IPS-20b (cell line): ENCODE data around the gene PHYHIPL.
A peak's percentile ranks its signal among the peaks of the same experiment; 100 is the strongest.

Experiments
- H3K27ac ChIP-seq: one replicate; pipeline ENCODE4 v1.5.1; 2013; ENCODE audit warnings: low read length
- H3K27me3 ChIP-seq: 2 replicates; pipeline ENCODE4 v1.6.1; 2013; ENCODE audit warnings: mild to moderate bottlenecking, low read length, inconsistent platforms; ENCODE audit not compliant: insufficient read depth
- H3K36me3 ChIP-seq: 2 replicates; pipeline ENCODE4 v1.6.1; 2013; ENCODE audit warnings: low read depth, mild to moderate bottlenecking, inconsistent platforms, low read length, moderate library complexity; ENCODE audit not compliant: insufficient read depth
- H3K4me1 ChIP-seq: 2 replicates; pipeline ENCODE4 v1.6.1; 2013; ENCODE audit warnings: mild to moderate bottlenecking, control low read depth, inconsistent platforms, low read length, moderate library complexity; ENCODE audit not compliant: insufficient read depth
- H3K4me3 ChIP-seq: 2 replicates; pipeline ENCODE4 v1.5.1; 2013; ENCODE audit warnings: mild to moderate bottlenecking, low read length, inconsistent platforms
- H3K9ac ChIP-seq: 2 replicates; pipeline ENCODE4 v1.6.1; 2013; ENCODE audit warnings: low read depth, mild to moderate bottlenecking, inconsistent platforms, low read length, moderate library complexity
- H3K9me3 ChIP-seq: 2 replicates; pipeline ENCODE4 v1.6.1; 2013; ENCODE audit warnings: mild to moderate bottlenecking, low read depth, low read length, inconsistent platforms; ENCODE audit not compliant: insufficient read depth

The PHYHIPL gene

GRCh38 chr10:59176241-59177030 lies at the start of gene PHYHIPL:
TSS of gene PHYHIPL (plus strand) at chr10:59176643. CDS start at chr10:59176854, 211 bp downstream.
- Histone ChIP-seq H3K9me3 (no peaks in the 10 kb centered on the region), H3K4me1 (peaks cover 5% of the 10 kb centered on the region; the same call in 1 of the 2 replicates), H3K4me3 (peak within 1 kb of the TSS; percentile 73), H3K9ac (peak within 1 kb of the TSS; percentile 58), H3K27ac (no peak within 1 kb of the TSS), H3K36me3 (no peaks in the 10 kb centered on the region), H3K27me3 (peaks cover 64% of the 10 kb centered on the region)

- Histone ChIP-seq H3K9me3 (no peaks in the 10 kb centered on the region), H3K27ac (no peak overlapping the region), H3K4me3 (no peak overlapping the region), H3K4me1 (no peaks in the 10 kb centered on the region), H3K27me3 (no peaks in the 10 kb centered on the region), H3K9ac (no peak overlapping the region), H3K36me3 (no peaks in the 10 kb centered on the region)
Observed at GRCh38 chr10:59126991-59127390, 49.5 kb upstream of the PHYHIPL start.

- H3K27ac ChIP-seq = no peak overlapping the region
- H3K9ac ChIP-seq = no peak overlapping the region
- H3K27me3 ChIP-seq = no peaks in the 10 kb centered on the region
- H3K9me3 ChIP-seq = no peaks in the 10 kb centered on the region
- H3K36me3 ChIP-seq = no peaks in the 10 kb centered on the region
- H3K4me1 ChIP-seq = no peaks in the 10 kb centered on the region
- no peak overlapping the region for H3K4me3 ChIP-seq
Observed at GRCh38 chr10:59127991-59128390, 48.5 kb upstream of the PHYHIPL start.

- Histone ChIP-seq H3K9ac (no peak overlapping the region), H3K4me1 (no peaks in the 10 kb centered on the region), H3K36me3 (no peaks in the 10 kb centered on the region), H3K9me3 (no peaks in the 10 kb centered on the region), H3K27ac (no peak overlapping the region), H3K4me3 (no peak overlapping the region), H3K27me3 (no peaks in the 10 kb centered on the region)
Observed at GRCh38 chr10:59129867-59130266, 46.6 kb upstream of the PHYHIPL start.

- no peak overlapping the region for H3K27ac ChIP-seq
- no peaks in the 10 kb centered on the region for H3K9me3 ChIP-seq
- no peak overlapping the region for H3K4me3 ChIP-seq
- no peak overlapping the region for H3K9ac ChIP-seq
- H3K36me3 ChIP-seq = no peaks in the 10 kb centered on the region
- no peaks in the 10 kb centered on the region for H3K27me3 ChIP-seq
- H3K4me1 ChIP-seq = no peaks in the 10 kb centered on the region
Observed at GRCh38 chr10:59131666-59132065, 44.8 kb upstream of the PHYHIPL start.

- Histone ChIP-seq H3K9me3 (no peaks in the 10 kb centered on the region), H3K9ac (no peak overlapping the region), H3K4me1 (no peaks in the 10 kb centered on the region), H3K27ac (no peak overlapping the region), H3K36me3 (no peaks in the 10 kb centered on the region), H3K27me3 (no peaks in the 10 kb centered on the region), H3K4me3 (no peak overlapping the region)
Observed at GRCh38 chr10:59133841-59134593, 42.4 kb upstream of the PHYHIPL start.

GRCh38 chr10:59134785-59135184 lies 41.7 kb upstream of the PHYHIPL start:
- H3K9ac ChIP-seq = no peak overlapping the region
- no peak overlapping the region for H3K4me3 ChIP-seq
- no peaks in the 10 kb centered on the region for H3K4me1 ChIP-seq
- H3K9me3 ChIP-seq = no peaks in the 10 kb centered on the region
- H3K36me3 ChIP-seq = no peaks in the 10 kb centered on the region
- H3K27ac ChIP-seq = no peak overlapping the region
- H3K27me3 ChIP-seq = no peaks in the 10 kb centered on the region

GRCh38 chr10:59135275-59135674 lies 41.2 kb upstream of the PHYHIPL start:
- no peaks in the 10 kb centered on the region for H3K4me1 ChIP-seq

GRCh38 chr10:59138052-59138451 lies 38.4 kb upstream of the PHYHIPL start:
- no peak overlapping the region for H3K27ac ChIP-seq
- H3K27me3 ChIP-seq = no peaks in the 10 kb centered on the region
- no peak overlapping the region for H3K9ac ChIP-seq
- H3K4me3 ChIP-seq = no peak overlapping the region
- no peaks in the 10 kb centered on the region for H3K9me3 ChIP-seq
- H3K36me3 ChIP-seq = no peaks in the 10 kb centered on the region
- no peaks in the 10 kb centered on the region for H3K4me1 ChIP-seq

More at GRCh38 chr10:59135275-59135674, 41.2 kb upstream of the PHYHIPL start:
- Histone ChIP-seq H3K36me3 (no peaks in the 10 kb centered on the region), H3K4me3 (no peak overlapping the region), H3K27ac (no peak overlapping the region), H3K9me3 (no peaks in the 10 kb centered on the region), H3K9ac (no peak overlapping the region), H3K27me3 (no peaks in the 10 kb centered on the region)

- Histone ChIP-seq H3K4me1 (no peaks in the 10 kb centered on the region), H3K36me3 (no peaks in the 10 kb centered on the region), H3K9me3 (no peaks in the 10 kb centered on the region), H3K27ac (no peak overlapping the region), H3K4me3 (no peak overlapping the region), H3K9ac (no peak overlapping the region), H3K27me3 (no peaks in the 10 kb centered on the region)
Observed at GRCh38 chr10:59143544-59143943, 32.9 kb upstream of the PHYHIPL start.

GRCh38 chr10:59148701-59149100 lies 27.7 kb upstream of the PHYHIPL start:
- Histone ChIP-seq H3K27ac (no peak overlapping the region), H3K9ac (no peak overlapping the region), H3K9me3 (no peaks in the 10 kb centered on the region), H3K4me3 (no peak overlapping the region), H3K36me3 (no peaks in the 10 kb centered on the region), H3K4me1 (no peaks in the 10 kb centered on the region), H3K27me3 (no peaks in the 10 kb centered on the region)

- H3K4me3 ChIP-seq = no peak overlapping the region
- H3K9ac ChIP-seq = no peak overlapping the region
- H3K36me3 ChIP-seq = no peaks in the 10 kb centered on the region
- H3K4me1 ChIP-seq = no peaks in the 10 kb centered on the region
- no peaks in the 10 kb centered on the region for H3K27me3 ChIP-seq
- H3K27ac ChIP-seq = no peak overlapping the region
- no peaks in the 10 kb centered on the region for H3K9me3 ChIP-seq
Observed at GRCh38 chr10:59155556-59155955, 20.9 kb upstream of the PHYHIPL start.
